Kidney glomerular epithelial cell (primary cell): Measurements from ENCODE around the gene PRR11.
"Not testable (repeated sequence)": the region's sequence is repeated elsewhere in the genome, so short reads cannot be mapped to it uniquely, and the experiment has no call there.

ENCODE experiments used
- DNase-seq: peaks from one replicate; lab custom pipeline; 2025; lab: John Stamatoyannopoulos, UW

Gene PRR11

GRCh38 chr17:59220328-59221158 is 65.0 kb downstream of the PRR11 start, which contains the start of gene GDPD1:
Gene GDPD1 (plus strand): TSS chr17:59220511. CDS start chr17:59220610, 99 bp downstream.
- DNase-seq = peak; percentile 87

- DNase-seq = no peak
Observed at GRCh38 chr17:59221159-59221847, 65.8 kb downstream of the PRR11 start.

- DNase-seq = no peak
Observed at GRCh38 chr17:59223813-59224212, 68.3 kb downstream of the PRR11 start.

GRCh38 chr17:59228588-59228987 is 73.0 kb downstream of the PRR11 start:
- DNase-seq = not testable (repeated sequence)

GRCh38 chr17:59230764-59231163 is 75.2 kb downstream of the PRR11 start:
- no peak for DNase-seq

GRCh38 chr17:59234631-59235030 is 79.1 kb downstream of the PRR11 start:
- no peak for DNase-seq

GRCh38 chr17:59238906-59239305 is 83.4 kb downstream of the PRR11 start:
- no peak for DNase-seq

GRCh38 chr17:59244081-59244480 is 88.5 kb downstream of the PRR11 start:
- DNase-seq = no peak
